ENCODE data around the gene DIPK1B. TPM values are rescaled to one million over a fixed set of nuclear protein-coding genes. Genes with fewer than 3 reads are reported as not detected.
"Not testable (repeated sequence)": the region's sequence is repeated elsewhere in the genome, so short reads cannot be mapped to it uniquely, and the experiment has no call there.

Gene DIPK1B
- total RNA-seq, 4 donors from 2014 or later, result 4.4 to 12.8 (median 7.5) TPM

GRCh38 chr9:136757328-136757727 lies 45.0 kb downstream of the DIPK1B start:
- DNase-seq (ENCODE audit: low spot score) (no peak), ATAC-seq (ENCODE audit: low FRiP score) (no peak)
- TF ChIP-seq, protein P1, sequence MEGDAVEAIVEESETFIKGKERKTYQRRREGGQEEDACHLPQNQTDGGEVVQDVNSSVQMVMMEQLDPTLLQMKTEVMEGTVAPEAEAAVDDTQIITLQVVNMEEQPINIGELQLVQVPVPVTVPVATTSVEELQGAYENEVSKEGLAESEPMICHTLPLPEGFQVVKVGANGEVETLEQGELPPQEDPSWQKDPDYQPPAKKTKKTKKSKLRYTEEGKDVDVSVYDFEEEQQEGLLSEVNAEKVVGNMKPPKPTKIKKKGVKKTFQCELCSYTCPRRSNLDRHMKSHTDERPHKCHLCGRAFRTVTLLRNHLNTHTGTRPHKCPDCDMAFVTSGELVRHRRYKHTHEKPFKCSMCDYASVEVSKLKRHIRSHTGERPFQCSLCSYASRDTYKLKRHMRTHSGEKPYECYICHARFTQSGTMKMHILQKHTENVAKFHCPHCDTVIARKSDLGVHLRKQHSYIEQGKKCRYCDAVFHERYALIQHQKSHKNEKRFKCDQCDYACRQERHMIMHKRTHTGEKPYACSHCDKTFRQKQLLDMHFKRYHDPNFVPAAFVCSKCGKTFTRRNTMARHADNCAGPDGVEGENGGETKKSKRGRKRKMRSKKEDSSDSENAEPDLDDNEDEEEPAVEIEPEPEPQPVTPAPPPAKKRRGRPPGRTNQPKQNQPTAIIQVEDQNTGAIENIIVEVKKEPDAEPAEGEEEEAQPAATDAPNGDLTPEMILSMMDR (IDR thresholded peaks at IDR 0.05), result no peak

DNA sequence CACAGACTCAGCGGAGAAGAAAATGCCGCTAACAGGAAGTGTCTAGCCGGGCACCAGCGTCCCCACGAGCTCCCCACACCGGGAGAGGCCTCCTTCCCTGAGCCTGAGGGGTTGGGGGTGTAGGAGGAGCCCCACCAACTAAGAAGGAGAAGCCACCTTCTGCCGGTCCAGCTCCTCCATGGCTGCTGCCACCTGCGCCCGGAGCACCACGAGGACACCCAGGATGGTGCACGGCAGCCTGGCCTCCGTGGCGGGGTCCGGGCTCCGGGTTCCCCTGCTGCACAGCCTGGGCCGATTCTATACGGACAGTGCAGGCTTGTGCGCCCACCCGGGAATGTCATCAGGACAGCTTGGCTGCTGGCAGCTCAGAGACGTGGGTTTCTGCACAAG lies 45.4 kb downstream of the DIPK1B start:
- DNase-seq (ENCODE audit: low spot score) (no peak), ATAC-seq (ENCODE audit: low FRiP score) (no peak)
- TF ChIP-seq, protein P1 (IDR thresholded peaks at IDR 0.05), result no peak

- DNase-seq (ENCODE audit: low spot score), result no peak
- TF ChIP-seq, protein P1 (IDR thresholded peaks at IDR 0.05), result no peak
- ATAC-seq (ENCODE audit: low FRiP score), result no peak
Measured at GRCh38 chr9:136759001-136759400, 46.6 kb downstream of the DIPK1B start.

GRCh38 chr9:136759436-136760325 lies 47.3 kb downstream of the DIPK1B start:
- DNase-seq (ENCODE audit: low spot score), result no peak
- TF ChIP-seq, protein P1 (IDR thresholded peaks at IDR 0.05), result no peak
- no peak for ATAC-seq (ENCODE audit: low FRiP score)

DNA sequence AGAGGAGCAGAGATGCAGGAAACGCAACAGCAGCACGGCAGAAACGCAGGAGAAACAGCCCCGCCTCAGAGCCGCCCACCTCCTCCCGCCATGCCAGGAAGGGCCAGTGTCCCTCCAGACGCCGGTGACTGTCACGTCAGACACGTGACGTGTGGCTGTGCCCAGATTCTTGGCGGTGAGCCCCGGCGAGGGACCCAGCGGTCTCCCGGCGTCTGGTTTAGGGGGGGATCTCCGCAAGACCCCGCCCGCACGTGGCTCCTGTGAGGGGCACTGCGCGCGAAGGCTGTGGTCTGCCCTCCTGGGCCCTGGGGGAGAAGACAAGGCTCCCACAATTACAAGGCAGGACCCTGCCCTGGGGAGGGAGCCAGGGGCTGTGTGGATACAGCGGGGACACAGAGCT lies 48.1 kb downstream of the DIPK1B start:
- no peak for ATAC-seq (ENCODE audit: low FRiP score)
- DNase-seq (ENCODE audit: low spot score), result no peak
- TF ChIP-seq, protein P1 (IDR thresholded peaks at IDR 0.05), result no peak

DNA sequence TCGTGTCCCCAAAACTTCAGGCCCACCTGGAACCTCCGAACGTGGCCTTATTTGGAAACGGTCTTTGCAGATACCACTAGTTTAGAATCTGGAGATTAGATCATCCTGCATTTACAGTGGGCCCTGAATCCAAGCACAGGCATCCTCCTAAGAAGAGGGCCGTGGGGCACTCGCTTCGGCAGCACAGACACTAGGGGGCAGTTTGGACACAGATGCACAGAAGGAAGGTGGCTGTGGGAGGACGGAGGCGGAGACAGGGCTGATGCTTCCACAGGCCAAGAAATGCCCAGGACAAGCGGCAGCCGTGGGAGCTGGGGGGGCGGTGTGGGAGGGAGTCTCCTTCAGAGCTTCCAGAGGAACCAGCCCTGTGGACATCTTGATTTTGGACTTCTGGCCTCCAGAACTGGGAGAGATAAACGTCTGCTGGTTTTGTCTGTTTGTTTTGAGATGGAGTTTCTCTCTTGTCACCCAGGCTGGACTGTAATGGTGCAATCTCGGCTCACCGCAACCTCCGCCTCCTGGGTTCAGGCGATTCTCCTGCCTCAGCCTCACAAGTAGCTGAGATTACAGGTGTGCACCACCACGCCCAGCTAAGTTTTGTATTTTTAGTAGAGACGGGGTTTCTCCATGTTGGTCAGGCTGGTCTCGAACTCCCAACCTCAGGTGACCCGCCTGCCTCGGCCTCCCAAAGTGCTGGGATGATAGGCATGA lies 48.6 kb downstream of the DIPK1B start:
- ATAC-seq (ENCODE audit: low FRiP score); DNase-seq (ENCODE audit: low spot score): not testable (repeated sequence)

DNA sequence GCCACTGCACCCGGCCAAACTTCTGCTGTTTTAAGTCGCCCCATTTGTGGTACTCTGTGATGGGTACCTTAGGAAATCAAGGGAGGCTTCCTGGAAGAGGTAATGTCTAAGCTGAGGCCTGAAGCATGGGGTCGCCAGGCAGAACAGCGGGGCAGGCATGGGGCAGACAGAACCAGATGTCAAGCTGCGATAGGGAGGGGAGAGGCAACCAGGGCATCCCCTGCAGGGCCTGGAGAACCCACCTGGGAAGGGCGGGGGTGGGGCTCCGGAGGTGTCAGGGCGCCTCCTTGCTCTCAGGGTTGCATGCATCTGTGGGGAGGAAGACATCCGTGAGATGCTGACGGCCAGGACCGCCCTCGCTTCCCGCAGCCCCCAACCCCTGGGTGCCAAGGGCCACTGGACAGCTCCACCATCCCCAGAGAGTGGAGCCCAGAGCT lies 49.2 kb downstream of the DIPK1B start:
- DNase-seq (ENCODE audit: low spot score), result no peak
- ATAC-seq (ENCODE audit: low FRiP score), result no peak
- TF ChIP-seq, protein P1 (IDR thresholded peaks at IDR 0.05), result no peak
